Left ventricle myocardium superior (tissue), 1 donor: Measurements from ENCODE around the gene COX10. TPM values are rescaled to one million over a fixed set of nuclear protein-coding genes. Genes with fewer than 3 reads are reported as not detected.
"Not testable (repeated sequence)": the region's sequence is repeated elsewhere in the genome, so short reads cannot be mapped to it uniquely, and the experiment has no call there.

Source experiments
- ATAC-seq: fragments of 200-7000 bp; cut with Tn5 transposase; one replicate; pipeline ENCODE4 v1.9.1; 2020; ENCODE audit warnings: mild to moderate bottlenecking, moderate library complexity
- DNase-seq: peaks from one replicate; pipeline ENCODE4 v3.0.0-alpha.2; 2020
- intact Hi-C: fragments of 100-400 bp; cut with micrococcal nuclease; formaldehyde crosslinking; loops from one replicate; pipeline ENCODE4 v1.11.0; 2022
- total RNA-seq: library from RNA; stranded (reverse); fragmentation: NEBNext Ultra II Directional; extraction: Animal tissue kit (Norgen Biotek cat#: 25700); gene quantifications from one replicate; pipeline ENCODE4 v1.2.1, GENCODE V29; 2021
- donor health status: DM: no; HTN: yes; CAD: no; lungs with severe emphysema.

COX10 gene
- total RNA-seq, 1 donor from 2014 or later: 50.6 TPM

GRCh38 chr17:14225254-14225980 is 156.1 kb downstream of the COX10 start:
- intact Hi-C loops: no loop called here
- no peak for ATAC-seq

DNA sequence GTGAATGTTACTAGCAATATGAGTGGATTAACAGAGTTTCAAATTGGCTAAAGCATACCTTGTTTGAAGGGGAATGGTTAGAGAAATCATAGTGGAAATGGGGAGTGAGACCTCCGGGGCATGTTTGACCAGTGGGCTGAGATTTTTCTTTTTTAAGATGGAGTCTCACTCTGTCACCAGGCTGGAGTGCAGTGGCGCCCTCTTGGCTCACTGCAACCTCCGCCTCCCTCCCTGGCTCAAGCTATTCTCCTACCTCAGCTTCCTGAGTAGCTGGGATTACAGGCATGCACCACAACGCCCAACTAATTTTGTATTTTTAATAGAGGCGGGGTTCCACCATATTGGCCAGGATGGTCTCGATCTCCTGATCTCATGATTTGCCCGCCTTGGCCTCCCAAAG is 157.7 kb downstream of the COX10 start:
- intact Hi-C loops: no loop called here
- DNase-seq: no peak
- ATAC-seq: no peak

More at GRCh38 chr17:14225254-14225980, 156.1 kb downstream of the COX10 start:
- DNase-seq: no peak

GRCh38 chr17:14228903-14229302 is 159.6 kb downstream of the COX10 start:
- DNase-seq: no peak
- intact Hi-C loops: no loop called here
- no peak for ATAC-seq

DNA sequence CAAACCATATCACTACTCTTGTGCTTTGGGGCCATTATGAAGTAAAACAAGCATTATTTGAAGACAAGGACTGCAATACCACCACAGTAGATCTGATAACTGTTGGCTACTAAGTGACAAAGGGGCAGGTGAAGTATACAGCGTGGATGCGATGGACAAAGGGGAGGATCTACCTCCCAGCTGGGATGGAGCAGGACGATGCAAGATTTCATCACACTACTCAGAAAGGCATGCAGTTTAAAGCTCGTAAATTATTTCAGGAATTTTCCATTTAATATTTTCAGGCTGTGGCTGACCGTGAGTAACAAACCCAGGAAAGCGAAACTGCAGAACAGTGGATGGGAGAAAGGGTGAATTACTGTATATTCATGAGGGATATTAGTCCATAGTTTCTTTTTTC is 161.9 kb downstream of the COX10 start:
- DNase-seq, intact Hi-C loops, ATAC-seq: not testable (repeated sequence)

DNA sequence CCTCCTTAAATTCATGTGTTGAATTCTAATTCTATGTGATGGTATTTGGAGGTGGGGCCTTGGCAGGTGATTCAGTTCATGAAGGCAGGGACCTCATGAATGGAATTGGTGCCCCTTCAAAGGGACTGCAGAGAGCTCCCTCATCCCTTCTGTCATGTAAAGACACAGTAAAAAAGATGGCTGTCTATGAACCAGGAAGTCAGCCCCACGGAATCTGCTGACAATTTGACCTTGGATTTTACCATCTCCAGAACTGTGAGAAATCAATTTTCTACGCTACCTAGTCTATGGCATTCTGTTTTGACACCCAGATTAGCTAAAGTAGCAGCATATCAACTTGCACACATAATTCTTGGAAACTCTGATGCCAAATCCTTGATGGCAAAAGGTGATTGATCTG is 165.7 kb downstream of the COX10 start:
- DNase-seq, ATAC-seq, intact Hi-C loops: not testable (repeated sequence)

- ATAC-seq, intact Hi-C loops, DNase-seq: not testable (repeated sequence)
These were observed 166.7 kb downstream of the COX10 start for GRCh38 chr17:14236032-14236431.

DNA sequence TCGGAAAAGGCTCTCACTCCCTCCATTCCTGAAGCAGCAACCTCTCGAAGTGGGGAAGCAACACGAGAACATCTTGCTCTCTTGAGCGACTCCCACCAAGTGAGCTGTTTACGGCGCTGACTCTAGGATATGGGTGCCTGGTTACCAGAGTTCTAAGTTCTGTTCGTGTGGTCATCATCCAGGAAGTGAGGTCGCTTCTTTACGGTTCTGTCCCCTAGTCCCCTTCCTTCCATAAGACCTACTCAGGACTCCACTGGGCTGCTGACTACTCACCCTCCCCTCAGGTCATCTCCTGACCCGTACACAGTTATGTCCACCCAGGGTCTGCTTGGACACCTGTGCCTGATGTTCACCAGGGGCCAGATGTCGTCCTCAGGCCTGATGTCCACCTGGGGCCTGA is 167.5 kb downstream of the COX10 start, which contains the start of gene CDRT15:
Gene CDRT15 (minus strand): TSS at position 101 of the 400 bp plus-strand sequence. CDS start 29 bp downstream, at position 72.
- ATAC-seq, intact Hi-C loops: not testable (repeated sequence)

DNA sequence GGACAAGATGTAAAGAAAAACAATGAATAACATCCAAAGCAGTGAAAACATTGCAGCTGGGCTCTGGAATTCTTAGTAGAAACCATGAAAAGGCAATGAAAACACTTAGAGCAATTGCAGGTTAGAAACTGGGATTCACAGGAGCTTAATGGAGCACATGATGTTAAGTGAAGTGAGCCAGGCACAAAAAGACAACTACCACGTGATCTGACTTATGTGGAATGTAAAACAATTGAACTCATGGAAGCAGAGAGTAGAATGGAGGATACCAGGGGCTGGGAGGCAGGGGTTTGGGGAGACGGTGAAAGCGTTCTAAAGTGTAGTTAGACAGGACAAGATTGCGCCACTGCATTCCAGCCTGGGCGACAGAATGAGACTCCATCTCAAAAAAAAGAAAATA is 170.0 kb downstream of the COX10 start:
- ATAC-seq, intact Hi-C loops, DNase-seq: not testable (repeated sequence)

More for the DNA sequence above, 167.5 kb downstream of the COX10 start, which contains the start of gene CDRT15:
- not testable (repeated sequence) for DNase-seq

DNA sequence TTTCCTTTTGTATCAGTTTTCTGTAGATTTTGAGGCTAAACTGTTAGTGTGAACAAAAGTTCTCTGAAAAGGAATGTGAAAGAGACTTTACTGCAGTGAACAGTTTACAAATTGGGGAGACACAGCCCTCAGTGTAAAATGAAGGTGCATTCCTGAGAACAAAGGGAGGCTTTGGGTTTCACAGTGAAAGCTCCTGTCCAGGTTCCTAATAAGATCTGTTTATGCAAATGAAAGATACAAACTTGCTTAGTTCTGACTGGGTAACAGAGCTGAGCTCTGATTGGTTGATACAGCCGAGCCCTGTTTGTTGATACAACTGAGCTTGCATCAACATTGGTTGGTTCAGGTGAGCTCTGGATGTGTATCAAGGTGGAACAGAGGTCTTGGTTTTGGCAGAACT is 175.7 kb downstream of the COX10 start:
- intact Hi-C loops: no loop called here
- DNase-seq (no peak), ATAC-seq (no peak)

DNA sequence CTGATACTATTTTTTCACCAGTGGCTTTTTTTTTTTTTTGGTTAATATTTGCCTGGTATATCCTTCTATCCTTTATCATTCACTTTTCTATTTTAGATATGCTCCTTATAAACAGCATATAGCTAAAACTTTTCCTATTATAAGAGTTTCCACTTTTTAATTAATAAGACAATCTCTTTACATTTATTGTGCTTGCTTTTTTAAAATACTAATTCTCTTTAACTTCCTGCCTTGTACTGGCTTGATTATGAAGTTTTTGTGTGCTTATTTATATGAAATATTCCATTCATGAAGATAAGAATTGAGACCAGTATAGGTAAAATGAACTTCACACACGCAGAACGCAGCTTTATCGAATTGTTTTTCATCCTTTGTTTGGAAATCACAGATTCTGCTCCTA is 176.3 kb downstream of the COX10 start:
- intact Hi-C loops: no loop called here
- no peak for ATAC-seq
- no peak for DNase-seq

Other genes starting within 250 kb of the COX10 start
- gene CDRT15, start 167.4 kb downstream of the COX10 start, total RNA-seq: not detected
- gene HS3ST3B1, start 231.6 kb downstream of the COX10 start, total RNA-seq: 1.7 TPM